Breast epithelium (tissue), 4 donors: Measurements from ENCODE around the gene USHBP1. TPM values are rescaled to one million over a fixed set of nuclear protein-coding genes. Genes with fewer than 3 reads are reported as not detected.
A peak's percentile ranks its signal among the peaks of the same experiment; 100 is the strongest.

Experiments
- DNase-seq, 2 donors: peaks; one replicate each; pipeline ENCODE4 v3.0.0-alpha.2; 2019; ENCODE audit warnings: low spot score in 2 of 2
- H3K27ac ChIP-seq, 2 donors: fragments of 200-600 bp; sonication (generic) in 1 of 2; one replicate each; pipeline ENCODE4 v1.5.1; 2016 to 2019; ENCODE audit warnings: mild to moderate bottlenecking in 1 of 2
- H3K27me3 ChIP-seq, 2 donors: fragments of 200-600 bp; sonication (generic) in 1 of 2; one replicate each; pipeline versions ENCODE4 v1.5.1 to v1.6.0; 2017 to 2019; ENCODE audit warnings: control low read depth in 1 of 2, mild to moderate bottlenecking in 1 of 2
- H3K36me3 ChIP-seq: fragments of 200-600 bp; one replicate; pipeline ENCODE4 v1.5.1; 2019
- H3K4me1 ChIP-seq, 2 donors: fragments of 200-600 bp; sonication (generic); one replicate each; pipeline ENCODE4 v1.5.1; 2016 to 2019; ENCODE audit warnings: control low read depth in 1 of 2
- H3K4me3 ChIP-seq, 3 donors: fragments of 200-600 bp; sonication (generic); 1 replicate in 2 of 3; 2 replicates in 1 of 3; pipeline ENCODE4 v1.5.1; 2016 to 2019; ENCODE audit warnings: mild to moderate bottlenecking in 3 of 3, moderate library complexity in 2 of 3
- H3K9me3 ChIP-seq, 2 donors: fragments of 200-600 bp; sonication (generic) in 1 of 2; one replicate each; pipeline ENCODE4 v1.5.1; 2016 to 2019; ENCODE audit warnings: control low read depth in 1 of 2
- CTCF ChIP-seq, 3 donors: fragments of 450-650 bp; IDR thresholded peaks; one replicate each; pipeline ENCODE4 v1.5.1; 2016 to 2017; ENCODE audit warnings: antibody characterized with exemption in 3 of 3, mild to moderate bottlenecking in 3 of 3, moderate library complexity in 3 of 3
- POLR2A ChIP-seq: fragments of 450-650 bp; IDR thresholded peaks from one replicate; pipeline ENCODE4 v1.6.1; 2016; ENCODE audit warnings: antibody characterized with exemption, mild to moderate bottlenecking, moderate library complexity
- POLR2AphosphoS5 ChIP-seq, 3 donors: sonication (generic); formaldehyde crosslinking; IDR thresholded peaks; one replicate each; pipeline ENCODE4 v1.6.1; 2017; ENCODE audit warnings: antibody characterized with exemption in 3 of 3
- intact Hi-C: fragments of 100-400 bp; cut with DNase I; formaldehyde crosslinking; loops from one replicate; pipeline ENCODE4 v1.15.1; 2023; ENCODE audit warnings: low total_unique reads
- total RNA-seq, 3 donors: library from RNA; depleted of rRNA; stranded (reverse); fragments of >200 nt; gene quantifications; one replicate each; pipeline ENCODE4 v1.1.0, GENCODE V29; 2016

Gene USHBP1
- total RNA-seq, 3 donors from 2014 or later: 5.8 to 8.8 (median 7.0) TPM

GRCh38 chr19:17242431-17243208, 21.9 kb downstream of the USHBP1 start:
- peak overlapping the region in 1 of 3 donors; percentile 11 for H3K4me3 ChIP-seq
- peaks cover 6 to 7% of the 10 kb centered on the region in 2 donors for H3K4me1 ChIP-seq
- DNase-seq: no peak
- no peaks in the 10 kb centered on the region for H3K27me3 ChIP-seq
- TF ChIP-seq CTCF (IDR thresholded peaks at IDR 0.05) (no peak), POLR2AphosphoS5 (IDR thresholded peaks at IDR 0.05) (no peak), POLR2A (no peak)
- no peaks in the 10 kb centered on the region for H3K36me3 ChIP-seq
- peak overlapping the region; percentile 62 to 65 for H3K27ac ChIP-seq
- no peaks in the 10 kb centered on the region for H3K9me3 ChIP-seq
- intact Hi-C loops: no loop called here

DNA sequence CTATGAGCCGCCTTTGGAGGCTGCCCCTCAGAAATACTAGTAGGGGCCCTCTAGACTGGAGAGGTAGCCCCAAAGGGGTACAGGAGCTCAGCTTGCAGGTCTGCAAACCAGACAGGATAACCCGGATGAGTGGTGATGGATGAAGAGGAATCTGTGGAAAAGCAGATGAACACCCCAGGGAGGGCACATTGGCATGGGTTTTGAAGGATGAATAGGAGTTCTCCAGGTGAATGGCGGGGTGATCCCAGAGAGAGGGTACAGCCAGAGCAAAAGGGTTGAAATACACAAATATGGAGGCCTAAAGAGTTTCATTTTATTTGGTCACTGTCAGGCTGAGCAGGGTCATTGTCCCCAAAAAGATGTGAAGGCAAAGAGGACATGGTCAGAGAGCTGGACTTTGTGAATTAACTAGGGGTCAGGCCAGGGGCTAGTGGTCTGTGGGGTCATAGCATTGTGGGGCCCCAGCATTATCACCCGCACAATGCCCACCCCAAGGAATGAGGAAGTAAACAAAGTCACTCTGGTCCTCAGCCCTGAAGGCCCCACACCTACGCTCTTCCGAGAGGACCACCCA, 23.6 kb downstream of the USHBP1 start:
- no peak for DNase-seq
- intact Hi-C loops: no loop called here
- no peak overlapping the region for H3K4me3 ChIP-seq
- H3K9me3 ChIP-seq: no peaks in the 10 kb centered on the region
- no peaks in the 10 kb centered on the region for H3K36me3 ChIP-seq
- no peak for TF ChIP-seq POLR2A
- no peak for TF ChIP-seq CTCF (IDR thresholded peaks at IDR 0.05)
- TF ChIP-seq POLR2AphosphoS5 (IDR thresholded peaks at IDR 0.05): no peak
- no peaks in the 10 kb centered on the region for H3K27me3 ChIP-seq
- H3K4me1 ChIP-seq: no peaks in the 10 kb centered on the region
- peak overlapping the region; percentile 62 to 75 for H3K27ac ChIP-seq

DNA sequence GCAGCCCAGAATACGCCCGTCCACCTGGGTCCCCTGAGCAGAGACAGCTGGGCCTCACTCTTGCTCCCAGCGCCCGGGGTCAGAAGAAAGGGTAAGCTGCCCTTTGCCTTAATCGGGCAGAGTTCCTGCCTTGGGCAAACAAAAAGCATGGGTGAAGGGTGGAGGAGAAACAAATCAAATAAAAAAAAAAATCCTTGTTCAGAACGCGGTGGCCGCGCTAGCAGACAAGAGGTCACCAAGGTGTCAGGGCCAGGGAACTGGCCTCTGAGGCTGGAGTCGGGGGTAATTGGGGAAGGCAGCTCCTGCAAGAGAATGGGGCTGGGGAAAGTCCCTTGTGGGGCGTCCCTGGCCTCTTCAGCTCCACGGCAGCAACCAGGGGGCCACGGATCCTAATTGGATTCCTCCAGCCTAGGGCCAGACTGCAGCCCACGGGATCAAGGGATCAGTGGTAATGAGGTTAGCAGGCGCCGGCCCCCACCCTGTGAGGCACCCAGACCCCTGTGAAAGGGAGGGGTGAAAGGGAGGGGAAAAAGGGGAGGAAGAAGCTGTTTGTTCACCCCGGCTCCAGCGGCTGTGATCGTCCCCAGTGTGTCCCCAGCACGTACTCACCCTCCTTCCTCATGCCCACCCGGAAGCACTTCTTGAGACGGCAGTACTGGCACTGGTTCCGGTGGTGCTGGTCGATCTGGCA, 24.3 kb downstream of the USHBP1 start:
- TF ChIP-seq POLR2A: no peak
- TF ChIP-seq POLR2AphosphoS5 (IDR thresholded peaks at IDR 0.05): no peak
- TF ChIP-seq CTCF (IDR thresholded peaks at IDR 0.05): no peak
- Histone ChIP-seq H3K36me3 (no peaks in the 10 kb centered on the region), H3K27me3 (no peaks in the 10 kb centered on the region), H3K9me3 (no peaks in the 10 kb centered on the region), H3K27ac (peak overlapping the region; percentile 22 to 75), H3K4me1 (peaks cover 0 to 2% of the 10 kb centered on the region in 2 donors), H3K4me3 (no peak overlapping the region)
- intact Hi-C loops: no loop called here
- no peak for DNase-seq

GRCh38 chr19:17237747-17238706, 26.5 kb downstream of the USHBP1 start:
- no peak for DNase-seq
- intact Hi-C loops: no loop called here
- Histone ChIP-seq H3K27me3 (no peaks in the 10 kb centered on the region), H3K9me3 (no peaks in the 10 kb centered on the region), H3K36me3 (no peaks in the 10 kb centered on the region), H3K27ac (no peak overlapping the region), H3K4me3 (no peak overlapping the region), H3K4me1 (peaks cover 0 to 7% of the 10 kb centered on the region in 2 donors)
- no peak for TF ChIP-seq POLR2AphosphoS5 (IDR thresholded peaks at IDR 0.05)
- no peak for TF ChIP-seq CTCF (IDR thresholded peaks at IDR 0.05)
- no peak for TF ChIP-seq POLR2A
